Stimulated activated naive CD4-positive, alpha-beta T cell (primary cell): Measurements from ENCODE around the gene RFNG.

Source experiments
- DNase-seq, 6 experiments: peaks; one replicate each; lab custom pipeline; 2025; lab: John Stamatoyannopoulos, UW

RFNG gene

DNA sequence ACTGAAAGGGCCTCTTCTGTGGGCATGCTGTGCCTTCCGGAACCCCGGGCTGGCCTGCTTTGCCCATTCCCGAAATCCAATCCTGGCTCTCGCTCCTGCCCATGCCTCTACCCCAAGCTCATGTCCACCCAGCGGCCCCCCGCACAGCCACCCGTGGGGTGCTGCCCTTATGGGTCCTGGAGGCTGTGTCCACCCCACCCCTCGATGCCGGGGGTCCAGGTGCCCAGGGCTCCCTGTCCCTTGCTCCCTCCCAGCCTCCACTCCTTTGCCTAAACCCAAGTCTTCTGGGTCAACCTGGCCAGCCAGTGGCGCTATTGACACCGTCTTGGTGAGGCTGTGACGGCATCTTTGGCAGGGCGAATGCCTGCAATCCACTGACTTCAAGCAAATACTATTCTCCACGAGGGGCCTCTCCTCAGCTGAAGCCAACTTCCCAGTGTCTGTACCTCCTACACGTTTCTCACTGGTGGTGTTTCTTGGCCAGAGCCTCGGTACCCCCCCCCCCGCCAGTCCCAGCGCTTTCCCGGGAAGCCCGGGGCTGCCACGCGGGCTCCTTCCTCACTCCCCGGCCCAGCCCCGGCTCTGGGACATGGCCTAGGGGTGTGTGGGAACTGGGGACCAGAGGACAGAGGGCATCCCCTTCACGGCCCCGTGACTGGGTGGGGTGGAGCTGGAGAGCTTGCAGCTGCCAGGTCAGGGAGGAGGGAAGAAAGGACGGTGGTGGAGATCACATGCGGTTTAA lies 26.2 kb upstream of the RFNG start:
- no peak for DNase-seq

DNA sequence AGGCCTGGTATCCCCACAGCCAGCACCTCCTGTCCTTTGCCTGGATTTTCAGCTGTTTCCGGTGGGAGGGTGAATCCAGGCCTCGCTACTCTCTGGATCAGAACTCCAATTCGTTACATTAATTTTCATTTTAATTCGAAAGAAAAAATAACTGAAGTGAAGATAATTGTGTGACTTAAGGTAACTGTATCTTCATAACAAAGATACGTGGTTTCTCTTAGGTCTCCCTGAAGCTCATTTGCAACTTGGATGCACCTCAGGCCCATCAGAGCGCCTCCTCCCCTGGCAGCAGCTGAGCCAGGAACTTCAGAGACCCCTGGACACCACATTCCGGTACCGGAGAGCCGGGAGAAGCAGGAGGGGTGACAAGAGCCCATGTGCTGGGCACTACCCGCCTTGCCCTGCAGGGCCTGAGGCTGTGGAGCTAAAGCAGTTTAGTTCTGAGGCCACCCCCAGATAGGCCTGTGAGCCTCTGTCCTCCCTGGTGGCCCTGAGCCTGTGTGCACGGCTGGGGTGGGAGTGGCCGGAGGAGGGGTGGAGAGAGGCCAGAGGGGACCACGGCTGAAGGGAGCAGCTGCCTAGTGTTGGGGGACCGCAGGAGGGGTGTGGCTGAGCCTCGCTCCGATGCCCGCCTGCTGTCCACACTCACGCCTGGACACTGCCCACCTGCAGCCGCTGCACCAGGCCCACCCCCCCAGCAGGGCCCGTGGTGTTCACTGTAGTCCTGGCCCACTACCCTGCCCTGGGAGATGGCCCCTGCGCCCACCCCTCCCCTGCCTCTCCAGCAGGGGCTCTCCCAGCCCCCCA lies 25.4 kb upstream of the RFNG start:
- DNase-seq = no peak

DNA sequence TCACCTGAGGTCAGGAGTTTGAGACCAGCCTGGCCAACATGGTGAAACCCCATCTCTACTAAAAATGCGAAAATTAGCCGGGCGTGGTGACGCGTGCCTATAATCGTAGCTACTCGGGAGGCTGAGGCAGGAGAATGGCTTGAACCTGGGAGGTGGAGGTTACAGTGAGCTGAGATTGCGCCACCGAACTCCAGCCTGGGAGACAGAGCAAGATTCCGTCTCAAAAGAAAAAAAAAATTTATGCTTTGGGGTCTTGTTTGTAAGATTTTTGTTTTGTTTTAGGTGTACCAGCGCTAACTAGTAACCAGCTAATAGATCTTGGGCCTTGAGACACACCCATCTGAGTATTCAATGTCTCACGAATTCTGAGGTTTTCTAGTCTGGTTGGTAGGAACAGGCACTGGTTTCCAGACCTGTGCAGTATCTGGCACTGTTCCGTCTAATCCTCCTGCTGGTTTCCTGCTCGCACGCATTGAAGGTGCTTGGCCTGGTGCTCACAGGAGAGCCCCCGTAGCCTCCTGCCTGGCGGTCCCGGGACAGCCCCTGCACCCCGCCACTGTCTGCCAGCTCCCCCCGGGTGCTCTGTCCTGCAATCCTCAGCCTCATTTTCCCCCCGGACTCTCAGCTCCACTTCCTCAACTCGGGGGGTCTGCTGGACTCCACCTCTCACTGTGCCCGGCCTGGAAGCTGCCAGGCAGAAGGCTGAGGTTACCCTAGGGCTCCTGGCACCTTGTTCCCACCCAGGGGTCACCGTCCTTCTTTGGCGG lies 24.6 kb upstream of the RFNG start:
- DNase-seq = no peak

DNA sequence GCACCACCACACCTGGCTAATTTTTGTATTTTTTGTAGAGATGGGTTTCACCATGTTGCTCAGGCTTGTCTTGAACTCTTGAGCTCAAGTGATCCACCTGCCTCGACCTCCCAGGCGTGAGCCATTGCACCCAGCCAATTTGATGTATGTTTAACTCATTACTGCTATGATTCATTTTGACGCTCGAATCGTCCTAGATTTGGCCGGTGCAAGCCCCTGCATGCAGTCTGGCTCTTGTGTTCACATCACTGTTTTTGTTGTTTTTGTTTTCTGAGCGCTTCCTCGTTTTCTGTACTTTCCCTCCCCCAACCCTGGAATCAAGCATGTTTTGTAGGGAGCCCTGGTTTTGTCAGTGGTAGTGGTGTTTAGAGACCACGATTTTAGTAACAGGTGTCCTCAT lies 21.8 kb upstream of the RFNG start:
- no peak for DNase-seq

DNA sequence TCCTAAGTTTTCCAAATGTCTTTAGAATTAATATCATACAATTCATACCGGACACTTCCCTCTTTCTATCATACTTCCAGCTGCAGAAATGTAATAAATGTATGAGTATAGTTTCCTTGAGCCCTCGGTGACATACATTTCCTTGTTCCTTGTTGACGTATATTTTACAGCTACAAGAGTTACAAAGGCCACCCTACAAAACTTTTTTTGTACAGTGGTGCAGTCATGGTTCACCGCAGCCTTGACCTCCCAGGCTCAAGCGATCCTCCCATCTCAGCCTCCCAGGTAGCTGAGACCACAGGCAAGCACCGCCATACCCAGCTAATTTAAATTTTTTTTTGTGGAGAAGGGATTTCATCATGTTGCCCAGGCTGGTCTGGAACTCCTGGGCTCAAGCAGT lies 21.2 kb upstream of the RFNG start:
- DNase-seq = no peak

DNA sequence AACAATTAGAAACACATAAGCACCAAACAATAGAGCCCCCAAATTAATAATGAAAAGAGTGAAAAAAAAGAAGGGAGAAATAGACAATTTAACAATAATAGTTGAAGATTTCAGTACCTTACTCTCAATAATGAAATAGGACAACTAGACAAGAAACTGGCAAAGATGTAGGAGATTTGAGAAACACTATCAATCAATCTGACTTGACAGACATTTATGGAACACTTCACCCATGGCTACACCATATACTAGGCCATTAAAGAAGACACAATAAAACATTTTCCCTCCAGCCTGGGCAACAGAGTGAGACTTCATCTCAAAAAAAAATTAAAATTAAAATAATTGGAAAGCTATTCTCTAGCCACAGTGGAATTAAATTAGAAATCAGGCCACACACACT lies 19.0 kb upstream of the RFNG start:
- no peak for DNase-seq

DNA sequence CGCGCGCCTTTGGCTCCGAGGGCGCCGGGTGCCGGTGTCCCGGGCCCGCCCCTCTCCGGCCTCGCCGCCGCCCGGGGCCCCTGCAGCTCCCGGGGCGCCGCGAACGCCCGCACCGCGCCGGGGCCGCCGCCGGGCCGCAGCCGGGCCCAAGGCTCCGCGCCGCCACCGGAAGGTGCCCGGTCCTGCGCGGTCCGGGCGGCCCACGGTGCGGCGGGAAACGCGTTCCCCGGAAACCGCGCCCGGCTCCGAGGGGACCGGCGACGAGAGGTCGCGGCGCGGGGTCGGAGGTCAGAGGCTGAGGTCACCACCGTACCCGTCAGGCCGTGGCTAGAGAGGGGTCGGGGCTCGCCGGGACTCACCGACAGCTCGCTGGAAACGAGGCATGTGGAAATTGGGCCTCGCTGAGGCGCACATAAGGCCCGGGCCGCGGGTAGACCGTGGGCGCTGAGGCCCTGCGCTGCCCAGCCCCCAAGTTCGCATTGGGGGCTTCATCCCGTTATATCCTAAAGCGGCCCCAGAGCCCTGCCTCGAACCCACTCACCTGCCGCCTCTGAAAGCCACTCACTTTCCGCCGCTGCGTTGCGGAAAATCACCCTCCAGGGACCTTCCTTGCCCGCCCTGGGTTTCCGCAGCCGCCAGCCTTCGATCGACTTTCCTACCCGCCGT lies 14.2 kb upstream of the RFNG start, which contains the start of gene DUS1L:
TSS of gene DUS1L (minus strand) at position 167 of the 666 bp plus-strand sequence. CDS start 745 bp downstream, outside the sequence.
- peak; percentile 34 to 77 (median 56) for DNase-seq

DNA sequence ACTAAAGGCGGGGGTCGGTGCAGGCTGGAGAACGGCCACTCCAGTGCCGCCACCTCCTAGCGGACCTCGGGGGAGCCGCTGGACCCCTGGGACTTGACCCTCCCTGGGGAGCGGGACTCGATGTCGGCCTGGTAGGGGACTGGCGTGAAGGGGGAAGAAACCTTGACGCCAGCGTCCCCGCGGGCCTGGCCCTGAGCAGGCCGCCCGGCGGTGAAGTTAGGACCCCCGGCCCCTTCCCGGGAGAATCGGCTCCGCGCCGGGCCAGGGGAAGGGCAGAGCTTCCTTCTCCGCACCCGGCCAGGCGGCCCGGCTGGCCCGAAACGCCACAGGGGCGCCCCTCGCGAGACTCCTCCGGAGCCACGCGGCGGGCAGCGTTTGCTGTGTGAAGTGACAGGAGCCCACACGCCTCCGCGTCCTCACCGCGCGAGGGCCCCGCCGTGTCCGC lies 13.6 kb upstream of the RFNG start:
- DNase-seq = peak in 3 of 6 experiments; percentile 44 to 64 (median 51)

DNA sequence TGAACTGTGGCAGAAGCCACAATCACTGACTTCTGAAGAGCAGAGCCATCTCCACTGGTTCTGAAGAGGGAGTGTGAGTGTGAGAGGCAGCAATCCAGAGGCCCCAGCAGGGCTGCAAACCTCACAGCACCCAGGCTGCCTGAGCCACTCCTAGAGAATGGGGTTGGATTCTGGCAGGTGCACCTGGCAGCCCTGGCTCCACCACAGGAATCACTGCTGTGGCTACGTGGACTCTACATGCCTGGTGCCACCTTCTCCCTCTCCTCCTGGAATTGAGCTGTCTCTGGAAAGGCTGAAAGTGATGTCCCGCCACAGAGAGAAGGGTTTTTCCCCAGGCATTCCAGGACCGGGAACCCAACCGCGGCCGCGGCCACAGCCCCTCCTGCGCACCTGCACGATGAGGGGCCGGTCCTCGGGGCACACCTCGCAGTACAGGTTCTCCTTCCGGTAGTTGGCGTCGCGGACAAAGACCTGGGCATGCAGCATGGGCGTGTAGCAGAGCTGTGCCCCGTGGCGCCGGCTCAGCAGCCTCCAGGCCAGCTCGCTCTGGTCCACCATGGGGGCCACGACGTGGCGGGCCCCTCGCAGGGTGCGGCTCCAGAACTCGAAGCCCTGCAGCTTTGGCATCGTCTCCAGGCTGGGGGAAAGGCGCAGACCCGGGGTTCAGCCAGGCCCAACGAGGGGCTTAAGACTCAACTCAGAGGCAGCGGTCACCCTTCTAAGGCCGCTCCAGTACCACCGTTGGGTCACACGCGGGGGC lies 13.0 kb upstream of the RFNG start:
- DNase-seq = no peak

DNA sequence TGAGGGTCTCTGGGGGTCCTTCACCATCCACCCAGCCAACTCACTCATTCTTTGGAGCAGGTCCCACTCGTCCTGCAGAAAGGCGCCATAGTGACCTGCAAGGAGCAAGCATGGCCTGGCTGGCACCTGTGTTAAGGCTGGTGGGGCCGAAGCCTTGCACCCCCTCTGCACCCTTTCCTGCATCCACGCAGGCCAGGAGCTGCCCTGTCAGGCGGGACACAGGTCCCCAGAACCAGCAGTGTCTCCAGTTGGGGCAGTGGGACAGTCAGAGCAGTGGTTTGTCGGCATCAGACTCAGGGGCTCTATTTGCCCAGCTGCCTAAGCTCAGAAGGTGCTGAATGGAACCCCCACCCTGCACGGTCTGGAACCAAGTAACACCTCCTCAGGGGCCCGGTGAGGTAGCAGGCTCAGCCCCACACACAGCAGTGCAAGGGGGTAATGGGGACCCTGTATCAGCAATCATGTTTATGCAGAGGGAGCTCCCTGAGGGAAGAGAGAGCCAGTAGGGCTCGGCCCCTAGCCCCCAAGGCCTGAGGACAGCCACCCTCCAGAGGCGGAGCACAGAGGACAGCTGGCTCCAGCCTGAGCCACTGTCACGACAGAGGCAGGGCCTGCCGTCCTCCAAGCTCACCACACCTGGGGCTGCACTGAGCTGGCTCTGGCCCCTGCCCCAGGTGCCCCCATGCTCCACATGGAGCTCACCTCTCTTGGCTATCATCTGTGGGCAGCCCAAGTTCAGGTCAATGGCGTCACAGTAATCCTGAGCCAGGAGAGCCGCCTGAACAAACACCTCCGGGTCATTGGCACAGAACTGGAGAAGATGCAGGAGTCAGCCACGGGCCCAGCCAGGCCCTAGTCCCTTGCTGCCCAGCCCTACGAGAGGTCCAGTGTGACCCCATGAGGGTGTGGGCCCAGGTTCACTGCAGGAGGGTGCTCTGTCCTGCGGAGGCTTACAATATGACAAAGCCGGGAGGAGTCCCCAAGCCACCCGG lies 12.1 kb upstream of the RFNG start:
- no peak for DNase-seq

DNA sequence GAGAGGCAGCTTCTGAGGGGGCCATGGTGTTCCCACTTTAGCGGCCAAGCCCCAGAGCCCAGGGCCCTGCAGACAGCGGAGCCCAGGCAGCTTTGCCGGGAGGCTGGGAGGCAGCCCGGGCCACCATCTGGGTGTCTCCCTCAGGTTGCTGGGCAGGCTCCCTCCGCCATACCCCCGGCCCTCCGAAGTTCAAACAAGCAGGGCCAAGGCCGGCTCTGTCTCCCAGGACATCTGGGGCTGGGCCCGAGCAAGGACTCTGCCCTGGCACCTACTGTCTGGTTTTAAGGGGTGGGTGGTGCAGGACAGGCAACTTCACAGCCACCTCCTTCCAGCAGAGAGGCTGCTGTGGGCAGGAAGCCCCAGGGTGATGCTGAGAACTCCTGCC lies 11.4 kb upstream of the RFNG start:
- no peak for DNase-seq

DNA sequence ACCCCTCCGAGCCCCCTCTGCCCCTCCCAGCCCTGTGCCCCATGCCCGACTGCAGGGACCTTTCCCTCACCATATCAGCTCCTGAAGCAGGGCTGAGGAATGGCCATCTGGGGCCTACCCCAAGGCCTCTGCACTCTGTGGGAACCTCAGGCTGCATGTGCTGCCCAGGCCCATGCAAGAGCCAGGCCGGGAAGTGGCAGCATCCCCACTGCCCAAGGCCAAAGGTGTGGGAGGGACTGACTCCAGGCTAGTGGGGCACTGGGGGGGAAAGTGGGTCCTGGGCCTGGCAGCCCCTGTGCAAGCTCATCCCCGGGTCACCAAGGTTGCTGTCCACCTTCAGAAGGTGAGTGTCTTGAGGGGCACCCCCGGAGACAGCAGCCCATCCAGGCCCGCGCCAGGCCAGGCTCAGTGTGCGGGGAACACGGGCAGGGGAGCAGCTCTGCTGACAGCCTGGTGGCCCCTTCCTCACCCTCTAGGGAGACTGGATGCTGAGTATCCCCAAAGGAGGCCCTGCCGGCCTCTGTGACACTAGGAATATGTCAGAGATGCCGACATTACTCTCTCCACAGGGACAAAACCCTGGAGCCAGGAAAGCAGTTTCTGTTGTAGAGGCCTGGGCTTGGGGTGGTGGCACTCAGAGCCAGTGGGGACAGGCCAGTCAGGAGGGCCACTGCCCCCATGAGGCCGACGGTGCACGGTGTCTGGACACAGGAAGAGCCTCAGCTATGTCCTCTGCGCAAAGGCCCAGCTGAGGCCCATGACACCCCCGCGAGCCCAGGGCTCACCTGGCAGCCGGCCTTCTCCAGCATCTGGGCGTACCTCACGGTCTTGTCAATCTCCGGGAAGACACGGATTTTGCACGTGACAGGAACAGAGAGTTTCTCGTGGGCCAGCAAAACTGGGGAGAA lies 10.7 kb upstream of the RFNG start:
- DNase-seq = no peak

DNA sequence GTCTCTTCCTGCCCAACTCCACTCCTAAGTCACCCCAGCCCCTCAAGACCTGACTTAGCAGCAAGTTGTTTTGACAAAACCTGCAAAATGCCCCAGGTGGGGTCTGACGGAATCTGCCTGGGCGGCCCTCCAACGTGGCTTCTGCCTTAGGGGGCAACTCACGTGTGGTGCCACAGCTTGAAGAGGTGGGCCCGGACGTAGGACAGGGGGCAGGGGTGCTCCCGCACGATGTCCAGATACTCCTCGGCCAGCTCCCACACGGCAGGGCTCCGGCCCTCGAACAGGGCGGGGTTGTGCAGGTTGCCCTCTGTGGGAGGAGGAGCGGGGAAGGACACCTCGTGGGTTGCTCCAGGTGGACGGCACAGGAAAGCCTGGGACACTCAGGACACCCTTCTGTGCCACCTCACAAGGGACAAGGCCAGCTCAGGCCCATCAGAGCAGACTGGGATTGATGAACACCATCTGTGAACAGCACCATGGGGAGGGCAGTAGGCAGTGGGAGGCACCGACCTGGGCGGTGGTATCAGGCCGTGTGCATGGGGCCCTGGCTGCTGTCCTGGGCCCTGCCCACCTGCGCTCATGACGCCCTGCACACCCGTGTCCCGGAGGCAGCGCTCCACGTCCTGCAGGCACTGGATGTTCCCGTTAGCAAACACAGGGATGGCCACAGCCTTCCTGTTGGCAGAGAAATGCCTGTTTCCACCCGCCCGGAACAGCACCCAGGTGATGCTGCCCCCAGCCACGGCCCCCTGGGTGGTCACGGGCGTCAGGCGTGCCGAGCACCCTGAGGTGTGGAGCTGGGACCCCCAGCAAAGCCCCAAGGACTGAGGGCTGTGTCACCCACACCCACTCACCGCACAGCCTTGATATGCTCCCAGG lies 9.7 kb upstream of the RFNG start:
- no peak for DNase-seq

DNA sequence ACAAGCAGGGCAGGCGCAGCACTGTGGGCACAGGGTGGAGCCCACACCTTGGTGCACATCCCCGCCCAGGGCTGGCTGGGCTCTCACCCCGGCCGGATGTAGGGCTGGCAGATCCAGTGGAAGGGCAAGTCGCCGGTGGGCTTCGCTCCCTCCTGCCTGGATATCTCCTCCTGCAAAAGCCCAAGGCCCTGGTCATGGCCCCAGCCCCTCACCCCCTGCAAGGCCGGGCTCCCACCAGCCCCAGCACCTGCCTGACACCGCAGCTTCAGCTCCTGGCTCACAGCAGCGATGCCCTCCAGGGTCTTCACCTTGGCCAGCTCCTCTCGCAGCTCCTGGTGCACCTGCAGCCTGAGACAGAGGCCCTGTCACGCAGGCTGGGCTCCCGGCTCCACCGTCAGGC lies 9.0 kb upstream of the RFNG start:
- DNase-seq = no peak

DNA sequence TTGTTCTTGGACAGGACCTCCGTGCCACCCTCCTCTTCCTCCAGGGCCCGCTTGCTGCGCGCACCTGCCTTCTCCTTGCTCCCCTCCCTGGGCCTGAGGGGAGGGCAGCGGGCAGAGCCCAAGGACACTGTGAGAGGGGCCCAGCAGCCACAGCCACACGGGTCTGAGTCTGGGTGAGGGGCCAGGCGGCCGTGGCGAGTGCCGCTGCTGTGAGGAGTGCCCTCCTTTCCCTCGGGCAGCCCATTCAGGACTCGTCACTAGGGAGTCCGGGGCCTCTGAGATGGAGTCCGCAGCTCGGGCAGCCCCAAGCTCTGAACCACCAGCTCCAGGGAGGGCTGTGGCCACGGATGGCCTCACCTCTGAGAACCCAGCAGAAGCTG lies 8.4 kb upstream of the RFNG start:
- no peak for DNase-seq

DNA sequence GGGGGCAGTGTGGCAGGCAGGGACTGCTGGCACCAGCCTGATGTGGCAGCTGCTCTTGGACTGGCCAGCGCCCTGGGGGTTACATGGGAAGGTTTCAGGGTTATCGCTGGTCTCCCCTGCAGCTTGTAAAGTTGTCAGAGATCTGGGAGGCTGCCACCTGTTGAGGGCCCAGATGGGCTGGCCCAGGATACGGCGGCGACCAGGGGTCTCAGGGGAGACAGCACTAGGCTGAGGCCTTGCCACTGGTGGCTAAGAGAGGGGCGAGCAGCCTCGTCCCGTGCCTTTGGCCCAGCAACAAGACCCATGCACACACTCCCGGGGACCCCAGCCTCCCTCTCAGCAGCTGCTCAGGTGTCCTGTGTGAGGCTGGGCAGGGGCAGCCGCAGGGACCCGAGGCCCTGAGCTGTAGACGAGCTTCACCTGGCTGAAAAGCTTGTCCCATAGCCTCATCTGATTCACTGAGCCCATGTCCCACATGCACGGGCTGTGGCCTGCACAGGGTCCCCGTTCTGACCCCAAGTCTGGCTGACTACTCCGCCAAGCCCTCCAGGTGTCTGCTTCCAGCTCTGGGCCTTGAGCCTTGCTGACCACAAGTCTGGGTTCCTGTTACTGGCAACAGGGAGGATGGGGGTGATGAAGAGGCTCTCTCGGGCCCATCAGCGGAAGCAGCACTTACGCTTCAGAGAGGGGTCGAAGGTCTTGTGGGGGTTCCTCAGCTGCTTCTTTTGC lies 7.8 kb upstream of the RFNG start:
- no peak for DNase-seq

DNA sequence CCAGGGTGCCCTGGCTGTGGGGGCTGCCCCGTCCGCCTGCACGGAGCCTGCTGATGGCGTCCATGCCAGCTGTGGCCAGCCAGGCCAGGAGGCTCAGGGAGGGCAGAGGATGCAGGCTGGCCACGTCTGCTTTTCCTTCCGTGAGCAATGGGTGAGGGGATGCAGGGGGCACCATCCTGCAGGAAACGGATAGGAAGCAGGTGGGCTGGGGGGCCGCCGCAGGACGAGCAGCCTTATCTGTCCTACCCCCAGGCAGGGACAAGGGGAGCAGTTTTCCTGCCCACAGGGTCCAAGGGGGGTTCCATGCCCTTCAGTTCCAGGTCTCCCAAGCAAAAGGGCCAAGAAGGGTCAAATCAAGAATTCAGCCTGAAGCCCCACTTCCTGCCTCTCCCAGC lies 7.2 kb upstream of the RFNG start:
- DNase-seq = no peak
